ENCODE results near the gene AATK. TPM values are rescaled to one million over a fixed set of nuclear protein-coding genes. Genes with fewer than 3 reads are reported as not detected.
A peak's percentile ranks its signal among the peaks of the same experiment; 100 is the strongest.

Gene AATK
- total and polyA plus RNA-seq, 2 experiments from 2014 or later = 5.7 to 6.3 TPM

GRCh38 chr17:81123052-81124048, 42.7 kb downstream of the AATK start:
- Histone ChIP-seq H3K4me2 (no peak overlapping the region), H3K36me3 (replicated peaks; ENCODE audit: insufficient read depth, low read depth) (no peaks in the 10 kb centered on the region), H3K9me3 (ENCODE audit: low read depth) (no peaks in the 10 kb centered on the region), H3K9me2 (replicated peaks; ENCODE audit: insufficient read depth) (no peaks in the 10 kb centered on the region), H3K4me3 (no peak overlapping the region), H4K20me1 (ENCODE audit: insufficient read depth, poor library complexity, severe bottlenecking) (no peaks in the 10 kb centered on the region), H3K4me1 (ENCODE audit: insufficient read depth) (no peaks in the 10 kb centered on the region), H3K27me3 (no peaks in the 10 kb centered on the region), H3K79me2 (no peaks in the 10 kb centered on the region), H3K27ac (no peak overlapping the region), H2AFZ (no peak overlapping the region)
- TF ChIP-seq EZH2phosphoT487 (IDR thresholded peaks at IDR 0.05; ENCODE audit: low read depth, severe bottlenecking, unreplicated experiment) = no peak
- no peak for TF ChIP-seq CTCF (IDR thresholded peaks at IDR 0.05; ENCODE audit: poor library complexity)
- TF ChIP-seq EZH2 (IDR thresholded peaks at IDR 0.05; ENCODE audit: borderline replicate concordance) = no peak
- no peak for DNase-seq (ENCODE audit: low spot score)
- 91% methylated on average over 34 of the region's 39 CpGs for WGBS (ENCODE audit: low lambda C conversion rate, missing lambda C conversion rate)

- no peak for DNase-seq (ENCODE audit: low spot score)
- Histone ChIP-seq H3K36me3 (replicated peaks; ENCODE audit: insufficient read depth, low read depth) (no peaks in the 10 kb centered on the region), H2AFZ (no peak overlapping the region), H3K27me3 (no peaks in the 10 kb centered on the region), H3K9me3 (ENCODE audit: low read depth) (no peaks in the 10 kb centered on the region), H3K4me2 (no peak overlapping the region), H3K9me2 (replicated peaks; ENCODE audit: insufficient read depth) (no peaks in the 10 kb centered on the region), H3K27ac (no peak overlapping the region), H3K4me1 (ENCODE audit: insufficient read depth) (no peaks in the 10 kb centered on the region), H4K20me1 (ENCODE audit: insufficient read depth, poor library complexity, severe bottlenecking) (no peaks in the 10 kb centered on the region), H3K4me3 (no peak overlapping the region), H3K79me2 (no peaks in the 10 kb centered on the region)
- 97% methylated on average over 88 of the region's 109 CpGs for whole genome bisulfite sequencing (ENCODE audit: low lambda C conversion rate, missing lambda C conversion rate)
- no peak for TF ChIP-seq EZH2phosphoT487 (IDR thresholded peaks at IDR 0.05; ENCODE audit: low read depth, severe bottlenecking, unreplicated experiment)
- TF ChIP-seq EZH2 (IDR thresholded peaks at IDR 0.05; ENCODE audit: borderline replicate concordance) = no peak
- no peak for TF ChIP-seq CTCF (IDR thresholded peaks at IDR 0.05; ENCODE audit: poor library complexity)
Measured at GRCh38 chr17:81121841-81122733, 43.9 kb downstream of the AATK start.

GRCh38 chr17:81120695-81121621, 45.1 kb downstream of the AATK start:
- no peak overlapping the region for H3K4me3 ChIP-seq
- no peak overlapping the region for H3K27ac ChIP-seq
- TF ChIP-seq CTCF (IDR thresholded peaks at IDR 0.05; ENCODE audit: poor library complexity) = no peak
- 87% methylated on average over 41 of the region's 45 CpGs for WGBS (ENCODE audit: low lambda C conversion rate, missing lambda C conversion rate)
- H4K20me1 ChIP-seq (ENCODE audit: insufficient read depth, poor library complexity, severe bottlenecking) = no peaks in the 10 kb centered on the region
- H3K27me3 ChIP-seq = no peaks in the 10 kb centered on the region
- no peak overlapping the region for H2AFZ ChIP-seq
- no peaks in the 10 kb centered on the region for H3K9me3 ChIP-seq (ENCODE audit: low read depth)
- DNase-seq (ENCODE audit: low spot score) = no peak
- H3K4me2 ChIP-seq = peak overlapping the region; percentile 93
- no peaks in the 10 kb centered on the region for H3K79me2 ChIP-seq
- H3K36me3 ChIP-seq (replicated peaks; ENCODE audit: insufficient read depth, low read depth) = no peaks in the 10 kb centered on the region
- H3K4me1 ChIP-seq (ENCODE audit: insufficient read depth) = no peaks in the 10 kb centered on the region
- no peaks in the 10 kb centered on the region for H3K9me2 ChIP-seq (replicated peaks; ENCODE audit: insufficient read depth)

Data from hepatocyte (in vitro differentiated cells).